RPMI7951 (cell line): ENCODE data around the gene C1orf105. TPM values are rescaled to one million over a fixed set of nuclear protein-coding genes. Genes with fewer than 3 reads are reported as not detected.
A peak's percentile ranks its signal among the peaks of the same experiment; 100 is the strongest.
"Not testable (repeated sequence)": the region's sequence is repeated elsewhere in the genome, so short reads cannot be mapped to it uniquely, and the experiment has no call there.

Experiments
- DNase-seq: peaks from one replicate; pipeline ENCODE4 v3.0.0-alpha.2; 2012; ENCODE audit warnings: low read depth
- total RNA-seq: library from RNA; depleted of rRNA; stranded (reverse); fragments of >200 nt; shearing (Covaris generic); gene quantifications from 2 replicates; pipeline ENCODE4 v1.2.3, GENCODE V29; 2014

The C1orf105 gene
- total RNA-seq, 1 experiment from 2014 or later, result not detected

DNA sequence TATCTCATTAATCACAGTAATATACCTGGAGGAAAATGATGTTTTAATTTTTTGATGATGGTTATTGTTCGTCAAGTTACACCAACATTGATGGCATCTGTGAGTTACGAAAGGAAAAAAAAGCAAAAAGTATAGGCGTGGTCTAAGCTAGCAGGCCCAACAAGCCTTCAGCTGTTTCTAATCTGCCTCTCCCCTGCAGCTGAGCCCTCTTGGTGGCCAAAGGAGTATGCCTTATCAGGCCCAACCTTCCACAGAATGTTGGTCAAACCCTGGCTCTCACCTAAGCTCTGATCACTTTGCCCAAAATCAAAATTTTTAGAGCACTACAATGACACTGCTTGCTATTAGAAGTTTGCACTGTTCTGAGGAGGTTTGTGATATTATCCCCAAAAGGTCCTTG is 4.9 kb downstream of the C1orf105 start:
- DNase-seq, result no peak

GRCh38 chr1:172427191-172427590 is 6.7 kb downstream of the C1orf105 start:
- DNase-seq, result no peak

- peak; percentile 69 for DNase-seq
Measured at GRCh38 chr1:172429331-172430127, 9.0 kb downstream of the C1orf105 start.

DNA sequence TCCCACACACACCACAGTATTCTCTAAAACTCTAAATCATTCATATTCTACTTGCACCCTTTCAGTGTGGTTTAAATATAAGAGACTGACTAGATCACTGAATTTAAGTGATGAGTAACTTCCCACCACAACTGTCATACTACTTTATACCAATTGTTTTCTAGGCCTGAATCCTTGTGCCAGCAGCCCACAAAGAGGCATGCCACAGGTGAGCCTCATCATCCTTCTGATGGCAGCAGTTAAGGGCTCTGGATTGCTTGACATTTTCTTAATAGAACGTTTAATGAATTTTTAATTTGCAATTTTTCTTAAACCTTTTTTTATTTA is 9.6 kb downstream of the C1orf105 start:
- DNase-seq, result no peak

DNA sequence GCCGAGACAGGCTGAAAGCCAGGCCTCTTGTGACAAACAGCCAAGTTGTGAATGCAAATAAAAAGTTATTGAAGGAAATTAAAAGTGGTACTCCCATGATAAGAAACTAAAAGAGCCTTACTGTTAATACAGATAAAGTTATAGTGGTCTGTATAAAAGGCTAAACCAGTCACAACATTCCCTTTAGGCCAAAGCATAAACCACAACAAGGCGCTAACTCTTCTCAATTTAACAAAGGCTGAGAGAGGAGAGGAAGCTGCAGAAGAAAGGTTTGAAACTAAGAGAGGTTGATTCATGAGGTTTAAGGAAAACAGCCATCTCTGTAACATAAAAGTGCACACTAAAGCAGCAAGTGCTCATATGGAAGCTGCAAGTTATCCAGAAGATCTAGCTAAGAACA is 10.7 kb downstream of the C1orf105 start:
- DNase-seq, result no peak

DNA sequence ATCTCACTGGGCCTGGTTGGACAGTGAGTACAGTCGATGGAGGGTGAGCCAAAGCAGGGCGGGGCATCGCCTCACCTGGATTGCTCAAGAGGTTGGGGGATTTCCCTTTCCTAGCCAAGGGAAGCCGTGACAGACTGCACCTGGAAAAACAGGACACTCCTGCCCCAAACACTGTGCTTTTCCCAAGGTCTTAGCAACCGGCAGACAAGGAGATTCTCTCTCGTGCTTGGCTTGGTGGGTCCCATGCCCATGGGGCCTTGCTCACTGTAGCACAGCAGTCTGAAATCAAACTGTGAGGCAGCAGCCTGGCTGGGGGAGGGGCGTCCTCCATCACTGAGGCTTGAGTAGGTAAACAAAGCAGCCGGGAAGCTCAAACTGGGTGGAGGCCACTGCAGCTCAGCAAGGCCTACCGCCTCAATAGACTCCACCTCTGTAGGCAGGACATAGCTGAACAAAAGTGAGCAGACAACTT is 11.3 kb downstream of the C1orf105 start:
- no peak for DNase-seq

DNA sequence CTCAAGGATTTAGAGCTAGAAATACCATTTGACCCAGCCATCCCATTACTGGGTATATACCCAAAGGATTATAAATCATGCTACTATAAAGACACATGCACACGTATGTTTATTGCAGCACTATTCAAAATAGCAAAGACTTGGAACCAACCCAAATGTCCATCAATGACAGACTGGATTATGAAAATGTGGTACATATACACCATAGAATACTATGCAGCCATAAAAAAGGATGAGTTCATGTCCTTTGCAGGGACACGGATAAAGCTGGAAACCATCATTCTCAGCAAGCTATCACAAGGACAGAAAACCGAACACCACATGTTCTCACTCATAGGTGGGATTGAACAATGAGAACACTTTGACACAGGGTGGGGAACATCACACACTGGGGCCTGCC is 16.7 kb downstream of the C1orf105 start:
- DNase-seq, result not testable (repeated sequence)

- no peak for DNase-seq
Measured at GRCh38 chr1:172442404-172442803, 21.9 kb downstream of the C1orf105 start.

GRCh38 chr1:172442843-172443565 is 22.5 kb downstream of the C1orf105 start:
- DNase-seq, result no peak

DNA sequence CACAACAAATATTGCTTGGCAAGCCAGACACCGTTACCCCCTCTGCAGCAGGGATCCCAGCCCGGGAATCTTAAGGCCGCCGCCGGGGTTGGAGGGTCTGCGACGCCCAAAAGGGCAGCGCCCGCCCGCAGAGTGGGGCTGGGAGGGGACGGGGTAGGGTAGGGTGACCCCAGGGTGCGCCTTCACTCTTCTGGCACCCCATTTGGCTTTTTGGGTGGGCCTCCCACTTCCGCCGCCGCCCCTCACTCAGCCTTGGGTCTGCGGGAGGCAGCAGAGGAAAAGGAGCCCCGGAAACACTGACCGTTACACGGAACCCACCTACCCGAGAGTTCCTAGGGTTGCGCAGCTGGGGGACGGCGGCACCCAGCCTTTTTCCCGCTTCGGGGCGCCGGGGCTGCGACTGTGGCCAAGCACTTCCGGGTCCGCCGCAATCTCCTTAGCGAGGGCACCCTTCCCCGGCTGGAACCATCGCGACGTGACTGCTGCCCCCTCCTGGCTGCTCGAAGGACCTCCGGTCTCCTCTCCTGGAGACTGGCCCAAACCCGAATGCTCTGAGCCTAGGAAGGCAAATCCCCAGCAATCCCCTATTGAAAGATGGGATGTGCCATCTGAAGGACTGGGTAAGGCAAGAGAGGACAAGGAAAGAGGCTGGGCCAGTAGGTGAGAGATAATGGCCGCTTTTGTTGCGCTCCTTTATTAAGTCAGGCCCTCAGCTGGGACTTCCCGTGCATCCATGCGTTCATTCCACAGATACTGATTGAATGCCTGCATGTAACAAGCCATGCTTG is 23.4 kb downstream of the C1orf105 start, which contains the start of gene PIGC:
Gene PIGC, minus strand, starts transcription at position 404 of the 788 bp plus-strand sequence. CDS start 1,447 bp downstream, outside the sequence.
- DNase-seq, result peak; percentile 83

GRCh38 chr1:172446547-172446946 is 26.1 kb downstream of the C1orf105 start:
- no peak for DNase-seq

DNA sequence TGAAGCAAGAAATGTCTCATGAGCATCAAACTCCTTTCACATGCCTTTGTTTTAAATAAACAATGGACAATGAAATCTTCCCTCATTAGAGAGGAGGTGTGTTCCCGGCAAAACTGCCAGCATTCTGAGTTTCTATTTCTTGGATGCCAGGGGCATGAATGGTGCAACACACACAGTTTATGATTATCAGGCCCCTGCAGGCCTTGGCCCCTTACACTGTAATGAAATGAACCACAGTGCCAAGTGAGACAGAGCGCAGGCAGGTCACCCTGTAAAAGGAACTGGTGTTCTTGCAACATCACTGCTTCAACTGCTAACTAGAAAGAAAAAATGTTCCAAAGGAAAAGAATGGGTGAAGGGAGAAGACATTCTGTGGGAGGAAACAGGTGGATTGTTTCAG is 27.2 kb downstream of the C1orf105 start:
- DNase-seq, result no peak

DNA sequence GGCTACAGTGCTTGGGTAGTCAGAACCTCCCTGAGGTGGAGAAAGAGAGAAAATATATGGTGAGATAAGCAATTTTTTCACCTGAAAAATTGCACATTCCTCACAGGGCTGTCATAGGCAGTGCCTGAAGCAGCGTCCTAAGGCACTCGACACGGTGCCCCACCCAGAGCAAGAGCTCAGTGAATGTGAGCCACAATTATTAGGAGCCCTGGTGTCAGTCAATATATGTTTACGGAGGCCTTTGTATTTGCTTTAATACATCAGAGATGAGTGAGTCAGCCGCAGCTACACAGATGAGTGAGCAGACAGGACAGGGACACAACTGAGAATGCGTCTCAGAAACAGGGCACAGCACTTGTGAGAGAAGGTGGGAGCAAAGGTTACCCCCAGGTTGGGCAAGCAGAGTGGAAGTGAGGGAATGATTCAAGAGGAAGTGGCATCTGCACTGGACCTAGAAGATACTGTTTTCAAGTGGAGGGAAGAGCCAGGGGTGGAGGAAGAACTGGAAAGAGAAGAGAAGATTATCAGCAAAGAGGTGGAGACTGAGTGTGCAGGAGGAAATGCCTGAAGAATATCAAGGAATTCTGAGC is 28.6 kb downstream of the C1orf105 start:
- DNase-seq, result no peak

DNA sequence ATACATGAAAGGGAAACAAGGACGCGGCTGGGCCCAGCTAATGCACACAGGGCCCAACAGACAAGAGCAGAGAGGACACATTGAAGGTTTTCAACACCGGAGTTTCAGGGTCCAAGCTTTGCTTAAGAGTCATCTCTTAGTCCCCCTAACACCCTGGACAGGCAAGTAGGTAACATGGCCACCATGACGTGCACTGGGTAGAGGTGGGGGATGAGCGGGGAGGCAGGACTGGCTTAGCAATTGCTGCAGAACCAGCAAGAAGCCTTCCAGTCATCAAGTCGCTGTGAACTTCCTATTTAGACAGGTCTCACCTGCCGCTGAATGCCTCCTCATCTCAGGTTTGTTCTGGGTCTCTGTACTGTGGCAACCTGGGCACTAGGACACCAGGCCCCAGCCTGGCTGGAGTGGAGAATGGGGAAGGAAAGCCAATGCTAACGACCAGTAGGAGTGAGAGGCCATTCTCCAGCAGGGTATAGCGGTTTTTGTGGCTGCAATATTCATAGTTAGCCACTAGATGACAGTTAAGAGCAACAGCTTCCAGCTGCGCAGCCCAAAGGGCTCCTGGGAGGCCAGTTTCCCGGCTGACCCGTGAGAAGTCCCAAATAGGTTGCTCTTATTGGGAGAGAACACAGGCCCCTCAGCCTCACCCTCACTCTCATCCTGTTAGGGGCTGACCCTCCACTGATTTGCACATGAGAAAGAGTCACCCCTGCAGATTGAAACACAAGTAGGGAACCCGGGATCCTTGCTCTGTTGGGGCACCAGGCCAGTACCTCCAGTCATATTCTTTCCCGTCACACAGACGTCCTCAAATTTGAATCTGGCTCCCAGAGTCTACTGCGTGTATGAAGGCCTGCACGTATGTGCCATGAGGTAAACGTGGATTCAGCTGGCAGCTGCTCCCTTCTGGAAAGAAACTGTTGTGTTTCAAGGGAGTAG is 29.4 kb downstream of the C1orf105 start:
- peak; percentile 69 for DNase-seq

DNA sequence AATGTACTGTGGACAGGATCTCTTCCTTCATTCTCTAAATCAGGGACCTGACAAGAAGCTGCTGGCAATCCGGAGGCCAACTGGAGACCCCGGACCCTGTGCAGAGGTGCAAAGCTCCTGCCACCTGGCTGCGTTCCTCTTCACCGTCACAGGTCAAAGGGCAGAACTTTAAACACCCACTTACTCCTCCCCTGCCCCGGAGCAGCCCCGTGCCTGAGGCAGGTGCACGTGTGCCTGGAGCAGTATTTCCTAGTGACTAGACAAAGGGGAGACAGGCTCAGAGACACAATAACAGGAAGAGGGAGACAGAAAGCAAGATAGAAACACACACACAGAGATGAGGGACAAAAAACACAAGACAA is 30.0 kb downstream of the C1orf105 start:
- no peak for DNase-seq

GRCh38 chr1:172451002-172451443 is 30.5 kb downstream of the C1orf105 start:
- peak; percentile 62 for DNase-seq

GRCh38 chr1:172452536-172453152 is 32.2 kb downstream of the C1orf105 start:
- DNase-seq, result peak; percentile 18

DNA sequence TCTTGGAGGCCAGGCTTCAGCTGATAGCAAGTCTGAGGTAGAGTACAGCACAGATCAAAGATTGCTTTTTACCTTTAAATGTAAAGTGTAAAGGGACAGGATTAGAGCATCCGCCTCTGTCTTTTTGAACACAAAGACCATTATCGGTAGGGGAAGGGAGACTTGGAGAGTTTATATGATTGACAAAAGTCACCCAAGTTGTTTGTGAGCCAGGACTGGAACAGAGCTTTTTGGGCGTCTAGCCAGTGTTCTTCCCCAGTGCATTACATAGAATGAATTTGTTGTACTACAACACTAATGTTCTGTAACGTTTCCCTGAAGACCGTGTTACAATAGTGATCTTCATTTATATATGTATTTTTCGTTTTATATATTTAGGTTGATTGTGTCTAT is 32.7 kb downstream of the C1orf105 start:
- no peak for DNase-seq

DNA sequence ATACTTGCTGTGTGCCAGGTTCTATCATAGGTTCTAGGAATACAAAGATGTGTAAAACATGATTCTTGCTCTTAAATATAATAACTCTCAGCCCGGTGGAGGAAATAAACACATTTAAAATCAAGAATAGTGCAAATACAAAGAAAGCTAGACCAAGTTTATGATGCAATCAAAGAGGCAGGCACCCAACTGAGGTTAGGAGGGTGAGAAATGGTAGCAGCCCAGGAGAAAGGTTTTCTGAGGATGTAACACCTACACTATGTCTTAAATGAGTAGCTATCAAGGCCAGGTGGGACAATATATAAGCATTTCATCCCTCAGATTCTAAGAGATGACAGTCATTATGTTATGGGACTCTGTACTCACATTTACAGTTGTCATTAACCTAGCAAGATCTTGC is 33.1 kb downstream of the C1orf105 start:
- DNase-seq, result no peak

DNA sequence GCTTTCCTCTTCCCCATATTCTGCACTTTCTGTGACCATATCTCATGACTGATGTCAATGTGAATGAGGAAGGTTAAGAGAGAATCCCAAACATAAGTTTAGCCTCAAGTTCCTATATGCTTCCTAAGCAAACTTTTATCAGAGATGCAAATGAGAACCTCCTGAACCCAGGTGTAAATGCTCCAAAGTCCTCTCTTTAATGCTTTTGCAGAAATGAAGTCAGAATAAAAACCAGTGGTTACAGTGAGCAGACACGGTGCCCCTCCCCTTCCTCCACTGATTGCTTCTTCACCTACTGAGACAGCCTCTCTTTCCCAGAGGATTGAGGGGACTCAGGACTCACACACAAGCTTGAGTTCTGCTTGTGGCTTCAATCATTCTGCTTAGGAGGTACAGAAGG is 35.0 kb downstream of the C1orf105 start:
- DNase-seq, result no peak
